Endodermal cell (in vitro differentiated cells): ENCODE data around the gene PACS1. TPM values are rescaled to one million over a fixed set of nuclear protein-coding genes. Genes with fewer than 3 reads are reported as not detected.
A peak's percentile ranks its signal among the peaks of the same experiment; 100 is the strongest.
"Not testable (repeated sequence)": the region's sequence is repeated elsewhere in the genome, so short reads cannot be mapped to it uniquely, and the experiment has no call there.

Experiments
- DNase-seq: peaks from one replicate; pipeline ENCODE4 v3.0.0-alpha.2; 2017
- H3K27ac ChIP-seq: 2 replicates; pipeline ENCODE4 v1.5.1; 2013; ENCODE audit warnings: mild to moderate bottlenecking, low read depth, low read length, moderate library complexity
- H3K27me3 ChIP-seq: 2 replicates; pipeline ENCODE4 v1.6.1; 2013; ENCODE audit warnings: mild to moderate bottlenecking, low read length, moderate library complexity; ENCODE audit not compliant: insufficient read depth, control insufficient read depth, poor library complexity, severe bottlenecking
- H3K36me3 ChIP-seq: 2 replicates; pipeline ENCODE4 v1.7.0; 2013; ENCODE audit warnings: mild to moderate bottlenecking, low read length, moderate library complexity; ENCODE audit not compliant: control insufficient read depth, insufficient read depth
- H3K4me1 ChIP-seq: one replicate; pipeline ENCODE4 v1.7.0; 2013; ENCODE audit warnings: low read length; ENCODE audit not compliant: control insufficient read depth, insufficient read depth
- H3K4me3 ChIP-seq: 2 replicates; pipeline ENCODE4 v1.5.1; 2013; ENCODE audit warnings: mild to moderate bottlenecking, low read length, moderate library complexity
- H3K9ac ChIP-seq: 2 replicates; pipeline ENCODE4 v1.6.1; 2013; ENCODE audit warnings: mild to moderate bottlenecking, low read length, moderate library complexity; ENCODE audit not compliant: poor library complexity, severe bottlenecking; ENCODE audit errors: extremely low read depth
- H3K9me3 ChIP-seq: 2 replicates; pipeline ENCODE4 v1.6.1; 2013; ENCODE audit warnings: mild to moderate bottlenecking, low read length, moderate library complexity; ENCODE audit not compliant: control insufficient read depth
- H3K27ac Mint-ChIP-seq: 2 replicates; pipeline ENCODE4 v1.8.0; 2020; ENCODE audit warnings: mixed read lengths
- H3K27me3 Mint-ChIP-seq: 2 replicates; pipeline ENCODE4 v1.8.0; 2021; ENCODE audit warnings: mild to moderate bottlenecking, mixed read lengths; ENCODE audit not compliant: insufficient read depth
- H3K36me3 Mint-ChIP-seq: 2 replicates; pipeline ENCODE4 v1.8.0; 2020; ENCODE audit warnings: low read depth, mixed read lengths
- H3K4me1 Mint-ChIP-seq: 2 replicates; pipeline ENCODE4 v1.8.0; 2020; ENCODE audit warnings: mixed read lengths
- H3K4me3 Mint-ChIP-seq: 2 replicates; pipeline ENCODE4 v1.8.0; 2020; ENCODE audit warnings: mild to moderate bottlenecking, moderate library complexity, mixed read lengths
- H3K9me3 Mint-ChIP-seq: 2 replicates; pipeline ENCODE4 v1.8.0; 2020; ENCODE audit warnings: mild to moderate bottlenecking, mixed read lengths
- CTCF ChIP-seq: fragments of 200-600 bp; sonication (generic); conservative IDR thresholded peaks from 2 replicates; pipeline ENCODE4 v1.5.0; 2021; ENCODE audit warnings: antibody characterized with exemption, mild to moderate bottlenecking
- WGBS, 2 experiments: methylation state at CpG; one replicate each; pipeline versions ENCODE4 v1.1.5 to v1.1.7; 2013; ENCODE audit warnings: missing lambda C conversion rate in 2 of 2, mixed read lengths in 1 of 2; ENCODE audit not compliant: insufficient coverage in 1 of 2, insufficient read length in 1 of 2; 5-methylcytosine and 5-hydroxymethylcytosine counted together
- total RNA-seq, 2 donors: library from RNA; stranded (reverse); fragmentation: NEBNext Ultra II Directional in 1 of 2; extraction: Animal tissue kit (Norgen Biotek cat#: 25700) in 1 of 2; gene quantifications; 2 replicates in 1 of 2; 3 replicates in 1 of 2; pipeline ENCODE4 v1.2.1, GENCODE V29; 2021

Gene PACS1
- total RNA-seq, 2 donors from 2014 or later: 67.0 to 67.1 TPM

DNA sequence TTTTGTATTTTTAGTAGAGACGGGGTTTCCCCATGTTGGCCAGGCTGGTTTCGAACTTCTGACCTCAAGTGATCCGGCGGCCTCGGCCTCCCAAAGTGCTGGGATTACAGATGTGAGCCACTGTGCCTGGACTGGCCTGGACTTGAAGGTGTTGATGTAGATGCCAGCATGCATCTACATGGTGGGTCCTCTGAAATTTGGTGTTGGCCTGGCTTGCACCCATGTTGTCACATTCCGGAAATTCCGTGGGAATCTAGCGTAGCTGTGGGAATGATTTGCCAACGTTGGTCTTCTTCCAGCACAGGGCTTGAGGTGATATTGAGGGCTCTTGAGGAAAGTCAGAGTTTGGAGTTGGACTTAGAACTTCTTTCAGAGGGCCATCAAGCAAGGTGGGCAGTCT is 6.5 kb downstream of the PACS1 start:
- Mint-ChIP-seq H3K9me3 (no peaks in the 10 kb centered on the region), H3K4me1 (peaks cover 29% of the 10 kb centered on the region), H3K27me3 (no peaks in the 10 kb centered on the region), H3K36me3 (peaks cover 42% of the 10 kb centered on the region), H3K27ac (no peak overlapping the region), H3K4me3 (no peak overlapping the region)
- Histone ChIP-seq H3K9ac (no peak overlapping the region), H3K27ac (no peak overlapping the region), H3K4me3 (no peak overlapping the region), H3K4me1 (no peaks in the 10 kb centered on the region), H3K9me3 (no peaks in the 10 kb centered on the region), H3K36me3 (peaks cover 52% of the 10 kb centered on the region), H3K27me3 (no peaks in the 10 kb centered on the region)
- TF ChIP-seq CTCF: no peak
- WGBS, 2 experiments: 83 to 95% methylated on average over 8 to 9 of the region's 9 CpGs
- DNase-seq: no peak

DNA sequence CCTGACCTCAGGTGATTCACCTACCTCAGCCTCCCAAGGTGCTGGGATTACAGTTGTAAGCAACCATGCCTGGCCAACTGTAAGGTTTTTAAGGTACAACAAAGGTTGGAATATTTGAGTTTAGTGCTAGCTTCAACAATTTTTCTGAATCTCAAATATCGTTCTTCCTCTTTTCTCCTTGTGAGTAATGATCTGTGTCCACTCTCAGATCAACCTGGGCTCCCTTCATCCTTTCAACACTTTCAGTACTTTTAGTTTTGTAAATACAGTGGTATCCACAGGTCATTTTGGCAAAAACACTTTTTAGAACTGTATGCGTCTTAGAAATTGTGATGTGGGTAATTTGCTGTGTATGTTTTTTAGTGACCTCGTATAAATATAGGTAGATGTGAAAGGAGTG is 7.9 kb downstream of the PACS1 start:
- Mint-ChIP-seq H3K36me3 (peaks cover 42% of the 10 kb centered on the region), H3K27ac (no peak overlapping the region), H3K4me3 (no peak overlapping the region), H3K27me3 (no peaks in the 10 kb centered on the region), H3K4me1 (peaks cover 29% of the 10 kb centered on the region), H3K9me3 (no peaks in the 10 kb centered on the region)
- H3K27ac ChIP-seq: no peak overlapping the region
- no peak overlapping the region for H3K4me3 ChIP-seq
- no peaks in the 10 kb centered on the region for H3K4me1 ChIP-seq
- H3K27me3 ChIP-seq: no peaks in the 10 kb centered on the region
- WGBS, 2 experiments: 92 to 99% methylated on average over 1 to 3 of the region's 3 CpGs
- H3K36me3 ChIP-seq: peaks cover 48% of the 10 kb centered on the region
- H3K9me3 ChIP-seq: no peaks in the 10 kb centered on the region
- no peak for TF ChIP-seq CTCF
- DNase-seq: no peak
- no peak overlapping the region for H3K9ac ChIP-seq

DNA sequence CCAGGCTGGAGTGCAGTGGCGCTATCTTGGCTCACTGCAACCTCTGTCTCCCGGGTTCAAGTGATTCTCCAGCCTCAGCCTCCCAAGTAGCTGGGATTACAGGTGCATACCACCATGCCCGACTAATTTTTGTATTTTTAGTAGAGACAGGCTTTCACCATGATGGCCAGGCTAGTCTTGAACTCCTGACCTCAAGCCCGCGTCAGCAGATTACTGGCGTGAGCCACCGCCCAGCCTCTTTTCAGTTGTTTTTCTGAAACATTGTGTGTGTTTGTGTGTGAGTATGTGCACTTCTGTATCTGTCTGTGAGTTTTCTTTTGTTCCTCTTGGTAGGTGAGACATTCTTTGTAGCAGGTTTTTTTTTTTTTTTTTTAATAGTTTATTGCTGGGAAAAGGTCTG is 8.9 kb downstream of the PACS1 start:
- not testable (repeated sequence) for H3K4me1 ChIP-seq, H3K9me3 ChIP-seq, H3K4me3 Mint-ChIP-seq, H3K9ac ChIP-seq, H3K9me3 Mint-ChIP-seq, H3K4me3 ChIP-seq, H3K27me3 Mint-ChIP-seq, DNase-seq, H3K27ac ChIP-seq, H3K27me3 ChIP-seq
- peaks cover 44% of the 10 kb centered on the region for H3K36me3 ChIP-seq
- Mint-ChIP-seq H3K4me1 (peaks cover 39% of the 10 kb centered on the region), H3K36me3 (peaks cover 32% of the 10 kb centered on the region), H3K27ac (peak overlapping the region; percentile 64)
- WGBS, 2 experiments: 96% methylated on average over 6 to 7 of the region's 7 CpGs
